Measurements from ENCODE around the gene UBQLNL. TPM values are rescaled to one million over a fixed set of nuclear protein-coding genes. Genes with fewer than 3 reads are reported as not detected.

UBQLNL gene
- total RNA-seq, 4 donors from 2014 or later = 0.25 TPM; not detected in 3

DNA sequence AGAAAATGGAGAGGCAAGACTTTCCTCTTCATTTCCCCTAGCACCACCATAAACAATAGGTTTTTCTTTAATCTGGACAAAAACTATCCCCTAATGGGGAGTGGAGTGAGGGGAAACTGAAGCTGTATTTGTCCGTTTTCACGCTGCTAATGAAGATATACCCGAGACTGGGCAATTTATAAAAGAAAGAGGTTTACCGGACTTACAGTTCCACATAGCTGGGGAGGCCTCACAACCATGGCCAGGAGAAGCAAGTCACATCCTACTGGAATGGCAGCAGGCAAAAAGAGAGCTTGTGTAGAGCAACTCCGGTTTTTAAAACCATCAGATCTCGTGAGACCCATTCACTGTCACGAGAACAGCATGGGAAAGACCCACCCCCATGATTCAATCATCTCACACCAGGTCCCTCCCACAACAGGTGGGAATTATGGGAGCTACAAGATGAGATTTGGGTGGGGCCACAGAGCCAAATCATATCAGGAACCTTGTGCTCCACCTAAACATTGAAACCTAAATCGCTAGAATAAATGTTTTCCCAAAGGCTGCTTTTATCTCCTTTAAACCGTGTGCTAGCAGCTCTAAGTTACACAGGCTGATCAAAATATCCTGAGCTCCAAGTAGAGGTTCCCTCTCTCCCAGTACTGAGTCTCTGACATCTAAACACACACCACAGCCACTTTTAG, 11.0 kb downstream of the UBQLNL start:
- no peak overlapping the region for H3K27ac ChIP-seq
- H3K27me3 ChIP-seq = no peaks in the 10 kb centered on the region
- no peak for ATAC-seq
- H3K4me1 ChIP-seq = no peaks in the 10 kb centered on the region
- TF ChIP-seq, protein P1, sequence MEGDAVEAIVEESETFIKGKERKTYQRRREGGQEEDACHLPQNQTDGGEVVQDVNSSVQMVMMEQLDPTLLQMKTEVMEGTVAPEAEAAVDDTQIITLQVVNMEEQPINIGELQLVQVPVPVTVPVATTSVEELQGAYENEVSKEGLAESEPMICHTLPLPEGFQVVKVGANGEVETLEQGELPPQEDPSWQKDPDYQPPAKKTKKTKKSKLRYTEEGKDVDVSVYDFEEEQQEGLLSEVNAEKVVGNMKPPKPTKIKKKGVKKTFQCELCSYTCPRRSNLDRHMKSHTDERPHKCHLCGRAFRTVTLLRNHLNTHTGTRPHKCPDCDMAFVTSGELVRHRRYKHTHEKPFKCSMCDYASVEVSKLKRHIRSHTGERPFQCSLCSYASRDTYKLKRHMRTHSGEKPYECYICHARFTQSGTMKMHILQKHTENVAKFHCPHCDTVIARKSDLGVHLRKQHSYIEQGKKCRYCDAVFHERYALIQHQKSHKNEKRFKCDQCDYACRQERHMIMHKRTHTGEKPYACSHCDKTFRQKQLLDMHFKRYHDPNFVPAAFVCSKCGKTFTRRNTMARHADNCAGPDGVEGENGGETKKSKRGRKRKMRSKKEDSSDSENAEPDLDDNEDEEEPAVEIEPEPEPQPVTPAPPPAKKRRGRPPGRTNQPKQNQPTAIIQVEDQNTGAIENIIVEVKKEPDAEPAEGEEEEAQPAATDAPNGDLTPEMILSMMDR (IDR thresholded peaks at IDR 0.05 in 4 of 5, conservative IDR thresholded peaks at IDR 0.05 in 1 of 5) = no peak
- TF ChIP-seq POLR2A (IDR thresholded peaks at IDR 0.05) = no peak
- no peaks in the 10 kb centered on the region for H3K36me3 ChIP-seq
- no peak overlapping the region for H3K4me3 ChIP-seq
- in situ Hi-C loops (cut with MboI; ENCODE audit: low sequenced_read_pairs in 4 of 4) (no loop called here), intact Hi-C loops (cut with DNase I; ENCODE audit: low total_unique reads) (no loop called here)
- H3K9me3 ChIP-seq = no peaks in the 10 kb centered on the region
- DNase-seq = no peak

DNA sequence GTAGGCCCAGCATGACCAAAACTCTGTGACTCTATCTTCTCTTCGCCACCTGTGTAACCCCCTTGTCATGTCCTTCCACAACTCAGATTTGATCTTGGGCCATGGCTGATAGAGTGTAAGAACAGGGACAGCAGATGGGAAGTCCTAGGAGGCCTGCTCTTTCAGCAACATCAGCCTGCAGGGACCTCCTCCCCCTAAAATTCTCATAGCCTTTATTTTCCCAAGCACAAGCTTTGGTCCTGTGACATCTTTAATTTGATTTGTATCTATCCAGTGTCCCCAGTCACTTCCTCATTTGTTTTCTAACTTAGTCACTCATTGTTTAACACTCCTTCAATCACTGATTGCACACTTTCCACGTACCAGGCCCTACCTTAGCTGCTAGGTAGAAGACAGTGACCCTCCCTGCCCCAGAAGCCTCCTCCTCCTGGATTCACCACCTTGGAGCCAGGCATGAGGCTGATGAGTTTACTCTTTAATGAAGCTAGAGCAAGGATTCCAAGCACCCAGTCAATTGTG, 12.0 kb downstream of the UBQLNL start:
- H3K27ac ChIP-seq = no peak overlapping the region
- H3K27me3 ChIP-seq = no peaks in the 10 kb centered on the region
- TF ChIP-seq, protein P1 (IDR thresholded peaks at IDR 0.05 in 4 of 5, conservative IDR thresholded peaks at IDR 0.05 in 1 of 5) = no peak
- TF ChIP-seq POLR2A (IDR thresholded peaks at IDR 0.05) = no peak
- H3K4me1 ChIP-seq = no peaks in the 10 kb centered on the region
- ATAC-seq (no peak), DNase-seq (no peak)
- H3K36me3 ChIP-seq = no peaks in the 10 kb centered on the region
- intact Hi-C loops (cut with DNase I; ENCODE audit: low total_unique reads) = no loop called here
- H3K9me3 ChIP-seq = no peaks in the 10 kb centered on the region
- no peak overlapping the region for H3K4me3 ChIP-seq
- in situ Hi-C loops (cut with MboI; ENCODE audit: low sequenced_read_pairs in 4 of 4) = no loop called here

DNA sequence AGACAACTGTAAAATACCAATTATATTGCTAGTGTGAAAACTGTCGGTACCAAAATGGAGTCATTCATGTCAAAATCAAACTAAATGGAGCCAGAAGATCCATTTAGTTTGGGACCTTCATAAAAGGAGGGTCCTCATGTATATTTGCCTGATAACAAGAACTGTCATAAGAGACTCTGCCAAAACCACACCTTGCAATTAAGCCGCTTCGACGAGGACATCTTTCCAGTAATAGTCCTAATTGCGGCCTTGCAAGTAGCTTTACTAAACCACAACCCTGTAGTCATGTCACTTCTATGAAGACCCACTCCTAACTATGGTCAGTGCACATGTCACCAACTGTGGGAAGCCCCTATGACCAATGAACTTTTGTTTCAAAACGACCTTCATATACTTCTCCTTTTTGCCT, 16.1 kb downstream of the UBQLNL start:
- TF ChIP-seq, protein P1 (IDR thresholded peaks at IDR 0.05 in 4 of 5, conservative IDR thresholded peaks at IDR 0.05 in 1 of 5) = no peak
- TF ChIP-seq POLR2A (IDR thresholded peaks at IDR 0.05) = no peak
- intact Hi-C loops (cut with DNase I; ENCODE audit: low total_unique reads) = no loop called here
- Histone ChIP-seq H3K36me3 (no peaks in the 10 kb centered on the region), H3K27me3 (no peaks in the 10 kb centered on the region), H3K9me3 (no peaks in the 10 kb centered on the region), H3K4me3 (no peak overlapping the region), H3K4me1 (no peaks in the 10 kb centered on the region), H3K27ac (no peak overlapping the region)
- no peak for ATAC-seq
- no peak for DNase-seq
- in situ Hi-C loops (cut with MboI; ENCODE audit: low sequenced_read_pairs in 4 of 4) = no loop called here

DNA sequence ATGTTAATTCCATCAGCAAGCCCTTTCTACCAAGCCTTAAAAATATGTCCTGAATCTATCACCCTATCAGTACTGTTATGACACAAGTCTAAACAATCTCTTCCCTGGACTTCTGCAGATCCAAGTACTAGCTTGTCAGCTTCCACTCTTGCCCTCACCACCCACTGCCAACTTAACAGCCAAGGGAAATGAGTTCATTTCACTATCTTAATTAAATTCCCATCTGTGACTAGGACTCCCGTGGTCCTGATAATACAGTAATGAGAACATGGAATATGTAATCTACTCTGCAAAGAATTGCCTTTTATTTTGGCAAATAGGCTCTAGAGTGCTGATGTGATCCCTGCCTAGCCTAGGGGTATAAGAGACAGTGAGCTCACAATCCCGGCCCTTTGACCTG, 16.8 kb downstream of the UBQLNL start:
- Histone ChIP-seq H3K27ac (no peak overlapping the region), H3K27me3 (no peaks in the 10 kb centered on the region), H3K4me1 (no peaks in the 10 kb centered on the region), H3K36me3 (no peaks in the 10 kb centered on the region), H3K9me3 (no peaks in the 10 kb centered on the region), H3K4me3 (no peak overlapping the region)
- TF ChIP-seq POLR2A (IDR thresholded peaks at IDR 0.05) = no peak
- TF ChIP-seq, protein P1 (IDR thresholded peaks at IDR 0.05 in 4 of 5, conservative IDR thresholded peaks at IDR 0.05 in 1 of 5) = no peak
- DNase-seq (no peak), ATAC-seq (no peak)
- in situ Hi-C loops (cut with MboI; ENCODE audit: low sequenced_read_pairs in 4 of 4) = loop anchor here in 1 of 4 donors (25.0 kb wide), 1 partner anchor 313 kb away; the partner anchor contains the start of gene OR52N2
- intact Hi-C loops (cut with DNase I; ENCODE audit: low total_unique reads) = no loop called here

All from gastrocnemius medialis (tissue), 4 donors.